COR-L47 (cell line): Measurements from ENCODE around the gene PTPRE.
"Not testable (repeated sequence)": the region's sequence is repeated elsewhere in the genome, so short reads cannot be mapped to it uniquely, and the experiment has no call there.

ENCODE experiments used
- DNase-seq: peaks from one replicate; lab custom pipeline; 2025; lab: John Stamatoyannopoulos, UW

PTPRE gene

GRCh38 chr10:128078136-128078969 is 171.4 kb downstream of the PTPRE start:
- DNase-seq = no peak

GRCh38 chr10:128080231-128080630 is 173.3 kb downstream of the PTPRE start:
- no peak for DNase-seq

GRCh38 chr10:128080641-128081040 is 173.7 kb downstream of the PTPRE start:
- no peak for DNase-seq

GRCh38 chr10:128081222-128081621 is 174.3 kb downstream of the PTPRE start:
- DNase-seq = no peak

GRCh38 chr10:128081720-128082119 is 174.8 kb downstream of the PTPRE start:
- no peak for DNase-seq

GRCh38 chr10:128083191-128083895 is 176.4 kb downstream of the PTPRE start:
- DNase-seq = no peak

- DNase-seq = no peak
These were observed 177.5 kb downstream of the PTPRE start for GRCh38 chr10:128084364-128084763.

GRCh38 chr10:128084991-128085390 is 178.1 kb downstream of the PTPRE start:
- no peak for DNase-seq

- DNase-seq = no peak
These were observed 179.3 kb downstream of the PTPRE start for GRCh38 chr10:128086003-128086863.

- DNase-seq = no peak
These were observed 180.4 kb downstream of the PTPRE start for GRCh38 chr10:128087146-128087883.

- DNase-seq = no peak
These were observed 181.2 kb downstream of the PTPRE start for GRCh38 chr10:128087884-128088709.

GRCh38 chr10:128091636-128092210 is 184.8 kb downstream of the PTPRE start:
- DNase-seq = no peak

- DNase-seq = no peak
These were observed 185.6 kb downstream of the PTPRE start for GRCh38 chr10:128092454-128092853.

- not testable (repeated sequence) for DNase-seq
These were observed 187.7 kb downstream of the PTPRE start for GRCh38 chr10:128094596-128094995.

- DNase-seq = no peak
These were observed 188.3 kb downstream of the PTPRE start for GRCh38 chr10:128095027-128095752.

- no peak for DNase-seq
These were observed 189.0 kb downstream of the PTPRE start for GRCh38 chr10:128095753-128096469.

GRCh38 chr10:128096486-128097199 is 189.7 kb downstream of the PTPRE start:
- DNase-seq = no peak

- no peak for DNase-seq
These were observed 190.9 kb downstream of the PTPRE start for GRCh38 chr10:128097783-128098182.
